Neural cell (in vitro differentiated cells): ENCODE measurements around the gene NANOS3. TPM values are rescaled to one million over a fixed set of nuclear protein-coding genes. Genes with fewer than 3 reads are reported as not detected.
"Not testable (repeated sequence)": the region's sequence is repeated elsewhere in the genome, so short reads cannot be mapped to it uniquely, and the experiment has no call there.

Source experiments
- H2AFZ ChIP-seq: fragments of 200-600, 300-800 bp; sonication (generic), shearing (Covaris generic); 2 replicates; pipeline ENCODE4 v1.6.0; 2014; ENCODE audit warnings: low read depth, mild to moderate bottlenecking, antibody characterized with exemption, low read length, moderate library complexity
- H3F3A ChIP-seq: fragments of 200-600 bp; shearing (Covaris generic); 2 replicates; pipeline ENCODE4 v1.6.1; 2016; ENCODE audit warnings: mild to moderate bottlenecking, moderate library complexity, mixed read lengths, antibody characterized with exemption, low read length; ENCODE audit not compliant: insufficient read depth, poor library complexity, severe bottlenecking
- H3K27ac ChIP-seq: fragments of 200-600, 300-800 bp; sonication (generic), shearing (Covaris generic); 2 replicates; pipeline ENCODE4 v1.5.1; 2014; ENCODE audit warnings: mild to moderate bottlenecking, low read length, moderate library complexity
- H3K27me3 ChIP-seq: fragments of 300-800, 200-600 bp; sonication (generic), shearing (Covaris generic); 2 replicates; pipeline ENCODE4 v1.6.0; 2014; ENCODE audit warnings: mild to moderate bottlenecking, low read depth, low read length, moderate library complexity; ENCODE audit not compliant: insufficient read depth
- H3K36me3 ChIP-seq: fragments of 300-800, 200-600 bp; sonication (generic), shearing (Covaris generic); 2 replicates; pipeline ENCODE4 v1.5.1; 2014; ENCODE audit warnings: mild to moderate bottlenecking, antibody characterized with exemption, low read length, moderate library complexity; ENCODE audit not compliant: insufficient read depth
- H3K4me2 ChIP-seq: fragments of 300-800, 200-600 bp; sonication (generic), shearing (Covaris generic); 2 replicates; pipeline ENCODE4 v1.6.0; 2014; ENCODE audit warnings: mild to moderate bottlenecking, low read length
- H3K4me3 ChIP-seq: fragments of 300-800, 200-600 bp; sonication (generic), shearing (Covaris generic); 2 replicates; pipeline ENCODE4 v1.5.1; 2014; ENCODE audit warnings: mild to moderate bottlenecking, low read length, moderate library complexity
- H3K79me2 ChIP-seq: fragments of 200-600 bp; shearing (Covaris generic); replicated peaks from 2 replicates; pipeline ENCODE4 v1.6.0; 2014; ENCODE audit warnings: mild to moderate bottlenecking, low read length, moderate library complexity; ENCODE audit not compliant: insufficient read depth
- H3K9ac ChIP-seq: fragments of 300-800, 200-600 bp; sonication (generic), shearing (Covaris generic); 2 replicates; pipeline ENCODE4 v1.6.1; 2016; ENCODE audit warnings: mild to moderate bottlenecking, low read length, mixed read lengths
- H3K9me2 ChIP-seq: fragments of 200-600 bp; shearing (Covaris generic); 2 replicates; pipeline ENCODE4 v1.6.1; 2016; ENCODE audit warnings: mild to moderate bottlenecking, low read length, mixed read lengths; ENCODE audit not compliant: insufficient read depth
- H3K9me3 ChIP-seq: fragments of 200-600, 300-800 bp; sonication (generic), shearing (Covaris generic); 2 replicates; pipeline ENCODE4 v1.6.1; 2016; ENCODE audit warnings: mild to moderate bottlenecking, mixed run types, low read length, moderate library complexity, mixed read lengths
- H4K20me1 ChIP-seq: fragments of 200-600 bp; shearing (Covaris generic); 2 replicates; pipeline ENCODE4 v1.6.1; 2016; ENCODE audit warnings: mild to moderate bottlenecking, mixed run types; ENCODE audit not compliant: insufficient read depth
- EP300 ChIP-seq: fragments of 450-650 bp; conservative IDR thresholded peaks from 2 replicates; pipeline ENCODE4 v1.6.1; 2014; ENCODE audit warnings: antibody characterized with exemption, mild to moderate bottlenecking, moderate library complexity; ENCODE audit not compliant: poor library complexity, severe bottlenecking
- EZH2 ChIP-seq: fragments of 200-600, 300-800 bp; shearing (Covaris generic), sonication (generic); IDR thresholded peaks from 2 replicates; pipeline ENCODE4 v1.6.1; 2014; ENCODE audit warnings: antibody characterized with exemption, low read length, borderline replicate concordance, mild to moderate bottlenecking; ENCODE audit not compliant: insufficient read depth, poor library complexity, severe bottlenecking
- MXI1 ChIP-seq: fragments of 450-650 bp; conservative IDR thresholded peaks from 2 replicates; pipeline ENCODE4 v1.6.1; 2014; ENCODE audit warnings: antibody characterized with exemption, mild to moderate bottlenecking; ENCODE audit not compliant: poor library complexity, severe bottlenecking
- POLR2AphosphoS5 ChIP-seq: IDR thresholded peaks from 2 replicates; pipeline ENCODE4 v1.6.1; 2012
- RAD21 ChIP-seq: fragments of 450-650 bp; conservative IDR thresholded peaks from 2 replicates; pipeline ENCODE4 v1.6.1; 2014; ENCODE audit warnings: antibody characterized with exemption, mild to moderate bottlenecking, moderate library complexity
- SMC3 ChIP-seq: fragments of 450-650 bp; conservative IDR thresholded peaks from 2 replicates; pipeline ENCODE4 v1.6.1; 2014; ENCODE audit warnings: antibody characterized with exemption, mild to moderate bottlenecking, moderate library complexity; ENCODE audit not compliant: poor library complexity
- TAF1 ChIP-seq: IDR thresholded peaks from 2 replicates; pipeline ENCODE4 v1.6.1; 2012; ENCODE audit warnings: low read depth
- polyA plus RNA-seq: library from polyadenylated mRNA; depleted of rRNA; stranded (reverse); fragments of >200 nt; gene quantifications from 2 replicates; pipeline ENCODE4 v1.2.3, GENCODE V29; 2014
- TF ChIP-seq, protein P1 (sequence below): fragments of 450-650 bp; IDR thresholded peaks from 2 replicates; pipeline ENCODE4 v1.5.1; 2014; ENCODE audit warnings: antibody characterized with exemption, mild to moderate bottlenecking, moderate library complexity; ENCODE audit not compliant: poor library complexity, severe bottlenecking
- TF ChIP-seq, protein P2 (sequence below): IDR thresholded peaks from 2 replicates; pipeline ENCODE4 v1.6.1; 2012; ENCODE audit warnings: borderline replicate concordance

Gene NANOS3
- polyA plus RNA-seq, 1 donor from 2014 or later, result 3.2 TPM

- H4K20me1 ChIP-seq, result no peaks in the 10 kb centered on the region
- no peak overlapping the region for H3K27ac ChIP-seq
- H3K79me2 ChIP-seq, result no peaks in the 10 kb centered on the region
- H3K9me2 ChIP-seq, result no peaks in the 10 kb centered on the region
- H3K36me3 ChIP-seq, result peaks cover 15% of the 10 kb centered on the region
- no peak overlapping the region for H3K9ac ChIP-seq
- TF ChIP-seq SMC3, result no peak
- TF ChIP-seq EP300, result no peak
- TF ChIP-seq RAD21, result no peak
- TF ChIP-seq, protein P1, sequence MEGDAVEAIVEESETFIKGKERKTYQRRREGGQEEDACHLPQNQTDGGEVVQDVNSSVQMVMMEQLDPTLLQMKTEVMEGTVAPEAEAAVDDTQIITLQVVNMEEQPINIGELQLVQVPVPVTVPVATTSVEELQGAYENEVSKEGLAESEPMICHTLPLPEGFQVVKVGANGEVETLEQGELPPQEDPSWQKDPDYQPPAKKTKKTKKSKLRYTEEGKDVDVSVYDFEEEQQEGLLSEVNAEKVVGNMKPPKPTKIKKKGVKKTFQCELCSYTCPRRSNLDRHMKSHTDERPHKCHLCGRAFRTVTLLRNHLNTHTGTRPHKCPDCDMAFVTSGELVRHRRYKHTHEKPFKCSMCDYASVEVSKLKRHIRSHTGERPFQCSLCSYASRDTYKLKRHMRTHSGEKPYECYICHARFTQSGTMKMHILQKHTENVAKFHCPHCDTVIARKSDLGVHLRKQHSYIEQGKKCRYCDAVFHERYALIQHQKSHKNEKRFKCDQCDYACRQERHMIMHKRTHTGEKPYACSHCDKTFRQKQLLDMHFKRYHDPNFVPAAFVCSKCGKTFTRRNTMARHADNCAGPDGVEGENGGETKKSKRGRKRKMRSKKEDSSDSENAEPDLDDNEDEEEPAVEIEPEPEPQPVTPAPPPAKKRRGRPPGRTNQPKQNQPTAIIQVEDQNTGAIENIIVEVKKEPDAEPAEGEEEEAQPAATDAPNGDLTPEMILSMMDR, result no peak
- no peak for TF ChIP-seq MXI1
- TF ChIP-seq, protein P2, sequence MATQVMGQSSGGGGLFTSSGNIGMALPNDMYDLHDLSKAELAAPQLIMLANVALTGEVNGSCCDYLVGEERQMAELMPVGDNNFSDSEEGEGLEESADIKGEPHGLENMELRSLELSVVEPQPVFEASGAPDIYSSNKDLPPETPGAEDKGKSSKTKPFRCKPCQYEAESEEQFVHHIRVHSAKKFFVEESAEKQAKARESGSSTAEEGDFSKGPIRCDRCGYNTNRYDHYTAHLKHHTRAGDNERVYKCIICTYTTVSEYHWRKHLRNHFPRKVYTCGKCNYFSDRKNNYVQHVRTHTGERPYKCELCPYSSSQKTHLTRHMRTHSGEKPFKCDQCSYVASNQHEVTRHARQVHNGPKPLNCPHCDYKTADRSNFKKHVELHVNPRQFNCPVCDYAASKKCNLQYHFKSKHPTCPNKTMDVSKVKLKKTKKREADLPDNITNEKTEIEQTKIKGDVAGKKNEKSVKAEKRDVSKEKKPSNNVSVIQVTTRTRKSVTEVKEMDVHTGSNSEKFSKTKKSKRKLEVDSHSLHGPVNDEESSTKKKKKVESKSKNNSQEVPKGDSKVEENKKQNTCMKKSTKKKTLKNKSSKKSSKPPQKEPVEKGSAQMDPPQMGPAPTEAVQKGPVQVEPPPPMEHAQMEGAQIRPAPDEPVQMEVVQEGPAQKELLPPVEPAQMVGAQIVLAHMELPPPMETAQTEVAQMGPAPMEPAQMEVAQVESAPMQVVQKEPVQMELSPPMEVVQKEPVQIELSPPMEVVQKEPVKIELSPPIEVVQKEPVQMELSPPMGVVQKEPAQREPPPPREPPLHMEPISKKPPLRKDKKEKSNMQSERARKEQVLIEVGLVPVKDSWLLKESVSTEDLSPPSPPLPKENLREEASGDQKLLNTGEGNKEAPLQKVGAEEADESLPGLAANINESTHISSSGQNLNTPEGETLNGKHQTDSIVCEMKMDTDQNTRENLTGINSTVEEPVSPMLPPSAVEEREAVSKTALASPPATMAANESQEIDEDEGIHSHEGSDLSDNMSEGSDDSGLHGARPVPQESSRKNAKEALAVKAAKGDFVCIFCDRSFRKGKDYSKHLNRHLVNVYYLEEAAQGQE, result no peak
- no peak for TF ChIP-seq EZH2
- no peak for TF ChIP-seq POLR2AphosphoS5
- TF ChIP-seq TAF1, result no peak
- no peak overlapping the region for H3K4me3 ChIP-seq
- no peak overlapping the region for H2AFZ ChIP-seq
- H3K9me3 ChIP-seq, result no peaks in the 10 kb centered on the region
- H3F3A ChIP-seq, result no peaks in the 10 kb centered on the region
- no peak overlapping the region for H3K4me2 ChIP-seq
- no peaks in the 10 kb centered on the region for H3K27me3 ChIP-seq
Measured at GRCh38 chr19:13920940-13921747, 44.2 kb downstream of the NANOS3 start.

DNA sequence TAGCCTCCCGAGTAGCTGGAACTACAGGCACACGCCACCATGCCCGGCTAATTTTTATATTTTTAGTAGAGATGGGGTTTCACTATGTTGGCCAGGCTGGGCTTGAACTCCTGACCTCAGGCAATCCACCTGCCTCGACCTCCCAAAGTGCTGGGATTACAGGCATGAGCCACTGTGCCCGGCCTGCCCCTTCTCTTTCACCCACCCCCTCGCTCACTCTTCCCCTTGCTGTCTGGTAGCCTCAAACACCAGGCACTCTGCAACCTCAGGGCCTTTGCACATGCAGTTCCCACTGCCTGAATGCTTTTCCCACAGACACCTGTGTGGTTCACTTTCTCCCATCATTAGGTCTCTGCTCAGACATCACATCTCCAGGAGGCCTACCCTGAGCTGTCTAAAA is 45.2 kb downstream of the NANOS3 start:
- H2AFZ ChIP-seq, H3K9me2 ChIP-seq, H3K9ac ChIP-seq, H3K79me2 ChIP-seq, H3F3A ChIP-seq, H4K20me1 ChIP-seq, H3K27ac ChIP-seq, H3K27me3 ChIP-seq, H3K4me2 ChIP-seq, H3K4me3 ChIP-seq, H3K9me3 ChIP-seq: not testable (repeated sequence)
- H3K36me3 ChIP-seq, result peaks cover 15% of the 10 kb centered on the region
